Ascending aorta (tissue), 2 donors: ENCODE measurements around the gene CTDP1. TPM values are rescaled to one million over a fixed set of nuclear protein-coding genes. Genes with fewer than 3 reads are reported as not detected.

Experiments
- DNase-seq, 2 donors: peaks; one replicate each; pipeline ENCODE4 v3.0.0-alpha.2; 2019; ENCODE audit warnings: low spot score in 2 of 2
- H3K27ac ChIP-seq, 2 donors: fragments of 200-600 bp; sonication (generic); one replicate each; pipeline ENCODE4 v1.5.1; 2016 to 2017; ENCODE audit warnings: mild to moderate bottlenecking in 1 of 2
- H3K27me3 ChIP-seq: fragments of 200-600 bp; sonication (generic); one replicate; pipeline ENCODE4 v1.5.1; 2017
- H3K36me3 ChIP-seq, 2 donors: fragments of 200-600 bp; sonication (generic); one replicate each; pipeline ENCODE4 v1.5.1; 2016
- H3K4me1 ChIP-seq, 2 donors: fragments of 200-600 bp; sonication (generic); one replicate each; pipeline ENCODE4 v1.5.1; 2016 to 2017; ENCODE audit warnings: mild to moderate bottlenecking in 1 of 2
- H3K4me3 ChIP-seq, 2 donors: fragments of 200-600 bp; sonication (generic); one replicate each; pipeline ENCODE4 v1.5.1; 2016 to 2017; ENCODE audit warnings: mild to moderate bottlenecking in 1 of 2
- H3K9me3 ChIP-seq, 2 donors: fragments of 200-600 bp; sonication (generic); one replicate each; pipeline ENCODE4 v1.5.1; 2016
- intact Hi-C: fragments of 100-400 bp; cut with DNase I; formaldehyde crosslinking; loops from one replicate; pipeline ENCODE4 v1.15.1; 2023
- total RNA-seq: library from RNA; depleted of rRNA; stranded (reverse); fragments of >200 nt; gene quantifications from one replicate; pipeline ENCODE4 v1.1.0, GENCODE V29; 2016
- TF ChIP-seq, protein P1 (sequence below), 3 experiments: fragments of 200-600 bp in 2 of 3; fragments of 450-650 bp in 1 of 3; sonication (generic) in 2 of 3; IDR thresholded peaks; one replicate each; pipeline ENCODE4 v1.5.1; 2016 to 2019; ENCODE audit warnings: antibody characterized with exemption in 3 of 3, mild to moderate bottlenecking in 1 of 3, moderate library complexity in 1 of 3

Gene CTDP1
- total RNA-seq, 1 donor from 2014 or later, result 31.7 TPM

DNA sequence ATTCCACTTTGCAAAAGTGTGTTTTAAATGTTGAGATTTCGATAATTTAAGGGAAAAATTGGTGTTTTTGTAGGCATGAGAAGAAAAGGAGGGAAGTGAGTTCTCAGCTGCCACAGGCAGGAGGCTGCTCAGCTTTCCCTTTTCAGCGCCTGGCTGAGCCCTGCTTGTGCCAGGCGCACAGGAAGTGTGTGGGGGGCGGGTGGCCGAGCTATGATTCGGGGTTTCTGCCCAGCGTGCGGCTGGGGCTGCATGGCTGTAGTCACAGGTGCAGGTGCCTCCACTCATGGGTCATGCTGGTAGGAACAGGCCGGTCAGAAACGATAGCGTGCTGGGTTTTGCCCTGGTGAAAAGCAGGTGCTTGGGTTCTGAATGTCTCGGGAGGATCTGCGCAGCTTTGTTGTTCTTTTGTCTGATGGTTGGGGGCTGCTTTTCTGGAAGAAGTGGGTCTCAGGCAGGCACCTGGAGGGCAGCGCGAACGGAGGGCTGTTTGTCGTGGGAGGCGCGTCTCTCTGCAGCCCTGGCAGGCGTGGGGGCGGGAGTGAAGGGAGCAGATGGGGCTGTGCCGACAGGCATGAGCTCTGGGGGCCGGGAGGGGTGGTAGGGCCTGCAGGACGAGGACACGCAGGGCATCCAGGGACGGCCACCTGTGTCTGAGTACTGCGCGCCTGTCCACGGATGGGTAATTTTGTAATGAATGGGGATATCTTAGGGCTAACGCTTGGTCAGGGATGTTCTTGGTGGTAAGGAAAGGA, 120.2 kb downstream of the CTDP1 start:
- TF ChIP-seq, protein P1, sequence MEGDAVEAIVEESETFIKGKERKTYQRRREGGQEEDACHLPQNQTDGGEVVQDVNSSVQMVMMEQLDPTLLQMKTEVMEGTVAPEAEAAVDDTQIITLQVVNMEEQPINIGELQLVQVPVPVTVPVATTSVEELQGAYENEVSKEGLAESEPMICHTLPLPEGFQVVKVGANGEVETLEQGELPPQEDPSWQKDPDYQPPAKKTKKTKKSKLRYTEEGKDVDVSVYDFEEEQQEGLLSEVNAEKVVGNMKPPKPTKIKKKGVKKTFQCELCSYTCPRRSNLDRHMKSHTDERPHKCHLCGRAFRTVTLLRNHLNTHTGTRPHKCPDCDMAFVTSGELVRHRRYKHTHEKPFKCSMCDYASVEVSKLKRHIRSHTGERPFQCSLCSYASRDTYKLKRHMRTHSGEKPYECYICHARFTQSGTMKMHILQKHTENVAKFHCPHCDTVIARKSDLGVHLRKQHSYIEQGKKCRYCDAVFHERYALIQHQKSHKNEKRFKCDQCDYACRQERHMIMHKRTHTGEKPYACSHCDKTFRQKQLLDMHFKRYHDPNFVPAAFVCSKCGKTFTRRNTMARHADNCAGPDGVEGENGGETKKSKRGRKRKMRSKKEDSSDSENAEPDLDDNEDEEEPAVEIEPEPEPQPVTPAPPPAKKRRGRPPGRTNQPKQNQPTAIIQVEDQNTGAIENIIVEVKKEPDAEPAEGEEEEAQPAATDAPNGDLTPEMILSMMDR (IDR thresholded peaks at IDR 0.05), result no peak
- Histone ChIP-seq H3K27ac (no peak overlapping the region), H3K36me3 (no peaks in the 10 kb centered on the region), H3K4me1 (peaks cover 0 to 3% of the 10 kb centered on the region in 2 donors), H3K27me3 (peaks cover 21% of the 10 kb centered on the region), H3K9me3 (no peaks in the 10 kb centered on the region), H3K4me3 (no peak overlapping the region)
- intact Hi-C loops, result no loop called here
- no peak for DNase-seq

DNA sequence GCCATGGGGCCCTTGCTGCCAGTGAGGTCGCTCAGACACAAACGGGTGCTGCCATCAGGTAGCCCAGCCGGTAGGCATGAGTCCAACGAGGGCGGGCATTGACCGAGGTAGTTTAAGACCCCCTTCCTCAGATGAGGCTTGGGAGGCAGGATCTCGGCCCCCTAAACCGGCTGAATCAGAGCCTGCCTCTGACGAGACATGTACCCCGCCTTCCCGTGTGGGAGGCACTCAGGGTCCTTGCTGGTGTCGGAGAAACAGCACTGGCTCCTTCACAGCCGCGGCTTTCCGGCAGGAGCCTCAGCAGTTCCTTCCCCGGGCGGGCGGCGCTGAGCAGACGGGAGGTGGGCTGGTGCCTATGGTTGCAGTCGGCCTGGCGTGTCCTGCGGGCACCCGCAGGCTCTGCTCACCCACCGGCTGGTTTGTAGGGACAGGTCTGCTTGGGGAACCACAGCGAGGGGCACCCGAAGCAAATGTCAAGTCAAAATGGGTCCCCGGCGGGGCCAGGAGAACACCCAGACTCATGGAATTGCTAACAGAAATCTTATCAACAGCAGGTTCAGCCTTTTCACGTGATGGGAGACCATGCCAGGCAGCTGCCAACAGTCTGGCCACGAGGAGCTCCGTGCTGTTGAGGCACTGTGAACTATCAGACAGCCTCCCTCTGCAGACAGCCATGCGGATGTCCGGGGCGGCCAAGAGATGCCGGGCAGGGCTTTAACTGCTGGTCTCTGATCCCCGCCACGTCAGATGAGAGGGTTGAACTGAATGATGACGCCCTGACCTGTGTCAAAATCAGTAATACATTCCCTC, 121.0 kb downstream of the CTDP1 start:
- Histone ChIP-seq H3K36me3 (no peaks in the 10 kb centered on the region), H3K27ac (no peak overlapping the region), H3K9me3 (no peaks in the 10 kb centered on the region), H3K27me3 (peaks cover 21% of the 10 kb centered on the region), H3K4me3 (no peak overlapping the region), H3K4me1 (peaks cover 0 to 3% of the 10 kb centered on the region in 2 donors)
- TF ChIP-seq, protein P1 (IDR thresholded peaks at IDR 0.05), result no peak
- DNase-seq, result no peak
- intact Hi-C loops, result no loop called here

DNA sequence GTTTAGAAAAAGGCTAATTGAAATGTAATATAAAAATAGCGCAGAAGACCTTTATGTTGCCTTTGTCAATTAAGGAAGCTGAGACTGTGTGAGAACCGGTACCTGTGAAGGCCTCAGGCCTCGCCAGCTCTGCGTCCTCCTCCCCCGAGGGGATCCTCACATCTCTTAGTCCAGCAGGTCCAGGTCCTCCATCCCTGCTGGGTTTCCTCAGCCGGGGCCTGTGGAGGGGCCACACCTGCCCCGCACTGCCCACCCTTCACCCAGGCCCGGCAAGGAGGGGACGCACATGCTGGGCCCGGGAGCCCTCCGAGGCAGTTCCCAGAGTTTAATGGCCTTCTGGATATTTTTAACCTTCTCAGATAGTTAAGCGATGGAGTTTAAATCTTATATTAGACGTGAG, 121.6 kb downstream of the CTDP1 start:
- Histone ChIP-seq H3K27ac (no peak overlapping the region), H3K4me1 (peaks cover 0 to 3% of the 10 kb centered on the region in 2 donors), H3K4me3 (no peak overlapping the region), H3K9me3 (no peaks in the 10 kb centered on the region), H3K27me3 (peaks cover 21% of the 10 kb centered on the region), H3K36me3 (no peaks in the 10 kb centered on the region)
- TF ChIP-seq, protein P1 (IDR thresholded peaks at IDR 0.05), result no peak
- intact Hi-C loops, result no loop called here
- no peak for DNase-seq

DNA sequence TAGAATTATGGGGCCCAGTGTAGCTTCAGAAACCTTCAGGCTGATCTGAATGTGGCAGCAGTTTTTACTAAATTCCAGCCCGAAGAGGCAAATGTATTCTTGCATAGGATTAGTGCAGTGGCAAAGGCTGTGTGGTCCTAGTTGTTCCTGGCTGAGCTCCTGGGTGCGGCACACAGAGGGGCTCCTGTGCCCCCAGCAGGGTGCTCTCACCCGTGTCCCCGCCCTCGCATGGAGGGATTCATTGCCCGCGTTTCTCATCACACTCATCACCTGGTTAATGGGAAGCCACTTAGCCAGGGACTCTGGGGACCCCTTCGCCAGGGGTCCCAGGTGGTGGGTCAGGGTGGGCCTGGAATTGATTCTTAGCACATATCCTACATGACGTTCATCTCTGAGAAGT, 122.0 kb downstream of the CTDP1 start:
- intact Hi-C loops, result no loop called here
- no peak for DNase-seq
- H3K36me3 ChIP-seq, result no peaks in the 10 kb centered on the region
- no peak overlapping the region for H3K4me3 ChIP-seq
- peaks cover 0 to 3% of the 10 kb centered on the region in 2 donors for H3K4me1 ChIP-seq
- peaks cover 21% of the 10 kb centered on the region for H3K27me3 ChIP-seq
- H3K27ac ChIP-seq, result no peak overlapping the region
- TF ChIP-seq, protein P1 (IDR thresholded peaks at IDR 0.05), result no peak
- H3K9me3 ChIP-seq, result no peaks in the 10 kb centered on the region

DNA sequence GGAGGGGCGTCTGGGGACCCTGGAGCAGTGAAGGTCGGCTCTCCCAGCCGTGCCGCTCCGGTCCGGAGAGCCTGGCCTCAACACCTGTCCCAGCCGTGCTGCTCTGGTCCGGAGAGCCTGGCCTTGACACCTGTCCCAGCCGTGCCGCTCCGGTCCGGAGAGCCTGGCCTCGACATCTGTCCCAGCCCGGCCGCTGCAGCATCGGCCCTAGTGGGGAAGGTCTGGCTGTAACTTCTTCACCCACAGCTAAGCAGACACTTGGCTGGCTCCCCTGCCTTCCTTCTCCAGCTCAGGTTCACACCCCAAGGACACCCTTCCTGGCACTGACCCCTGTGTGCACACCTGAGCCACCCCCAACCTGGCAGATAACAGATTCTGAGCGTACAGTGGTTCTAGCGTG, 122.7 kb downstream of the CTDP1 start:
- TF ChIP-seq, protein P1 (IDR thresholded peaks at IDR 0.05), result no peak
- Histone ChIP-seq H3K9me3 (no peaks in the 10 kb centered on the region), H3K27ac (no peak overlapping the region), H3K4me3 (no peak overlapping the region), H3K36me3 (no peaks in the 10 kb centered on the region), H3K27me3 (peaks cover 20% of the 10 kb centered on the region), H3K4me1 (peaks cover 0 to 3% of the 10 kb centered on the region in 2 donors)
- intact Hi-C loops, result no loop called here
- DNase-seq, result no peak
